ENCODE measurements around the gene STING1.

Gene STING1

DNA sequence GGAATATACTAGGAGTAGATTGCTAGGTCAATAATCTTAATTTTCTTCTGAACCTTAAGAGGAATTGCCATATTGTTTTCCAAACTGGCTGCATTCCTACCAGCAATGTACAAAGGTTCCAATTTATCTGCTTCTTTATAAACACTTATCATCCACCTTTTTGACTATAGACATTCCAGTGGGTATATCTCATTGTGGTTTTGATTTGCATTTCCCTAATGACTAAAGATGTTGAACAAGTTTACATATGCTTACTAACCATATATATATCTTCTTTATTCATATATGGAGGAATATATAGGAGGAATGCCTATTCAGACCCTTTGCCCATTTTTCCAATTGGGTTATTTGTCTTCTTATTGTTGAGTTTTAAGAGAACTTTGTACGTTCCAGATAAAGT is 50.9 kb downstream of the STING1 start:
- TF ChIP-seq REST (IDR thresholded peaks at IDR 0.05; ENCODE audit: insufficient read depth in 1 of 2, low read depth in 2 of 2, low read length in 2 of 2) (no peak), TAF1 (IDR thresholded peaks at IDR 0.05; ENCODE audit: borderline replicate concordance, insufficient read depth, low read length) (no peak), FOXP2 (optimal IDR thresholded peaks at IDR 0.05; ENCODE audit: borderline replicate concordance, extremely low read depth, extremely low read length, insufficient read depth) (no peak)

DNA sequence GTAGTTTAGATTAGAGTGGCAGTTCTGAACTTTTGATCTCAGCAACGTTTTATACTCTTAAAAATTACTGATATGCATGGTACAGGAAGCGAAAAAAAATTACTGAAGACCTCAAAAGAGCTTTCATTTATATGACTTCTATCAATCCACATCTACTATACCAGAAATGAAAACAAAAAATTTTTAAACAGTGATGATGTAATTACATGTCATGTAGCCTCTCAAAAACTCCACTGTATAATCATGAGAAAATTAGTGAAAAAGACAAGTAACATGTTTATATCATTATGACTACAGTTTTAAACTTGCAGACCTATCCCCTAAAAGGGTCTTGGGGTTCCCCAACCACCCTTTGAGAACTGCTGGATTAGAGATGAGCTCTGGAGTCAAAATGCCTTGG is 52.5 kb downstream of the STING1 start:
- TF ChIP-seq FOXP2 (optimal IDR thresholded peaks at IDR 0.05; ENCODE audit: borderline replicate concordance, extremely low read depth, extremely low read length, insufficient read depth) (no peak), TAF1 (IDR thresholded peaks at IDR 0.05; ENCODE audit: borderline replicate concordance, insufficient read depth, low read length) (no peak), POLR2AphosphoS5 (IDR thresholded peaks at IDR 0.05; ENCODE audit: low read depth, low read length) (no peak), REST (IDR thresholded peaks at IDR 0.05; ENCODE audit: insufficient read depth in 1 of 2, low read depth in 2 of 2, low read length in 2 of 2) (no peak), SIN3A (IDR thresholded peaks at IDR 0.05; ENCODE audit: borderline replicate concordance, insufficient read depth, low read length) (no peak)

GRCh38 chr5:139426203-139426885 is 56.2 kb downstream of the STING1 start:
- TF ChIP-seq REST (IDR thresholded peaks at IDR 0.05; ENCODE audit: insufficient read depth in 1 of 2, low read depth in 2 of 2, low read length in 2 of 2) (no peak), TAF1 (IDR thresholded peaks at IDR 0.05; ENCODE audit: borderline replicate concordance, insufficient read depth, low read length) (no peak), FOXP2 (optimal IDR thresholded peaks at IDR 0.05; ENCODE audit: borderline replicate concordance, extremely low read depth, extremely low read length, insufficient read depth) (no peak), POLR2AphosphoS5 (IDR thresholded peaks at IDR 0.05; ENCODE audit: low read depth, low read length) (no peak), SIN3A (IDR thresholded peaks at IDR 0.05; ENCODE audit: borderline replicate concordance, insufficient read depth, low read length) (no peak)
